A549 (cell line): Measurements from ENCODE around the gene EPDR1. TPM values are rescaled to one million over a fixed set of nuclear protein-coding genes. Genes with fewer than 3 reads are reported as not detected.

Experiments used
- ATAC-seq, 2 experiments: fragments of 200-7000 bp in 1 of 2; fragments of >200 bp in 1 of 2; cut with Nextera tagmentation in 1 of 2; cut with Tn5 transposase in 1 of 2; 3 replicates each; pipeline versions ENCODE4 v1.8.0 to v1.9.1; 2018 to 2020; ENCODE audit warnings: mild to moderate bottlenecking in 1 of 2, moderate library complexity in 1 of 2
- CTCF ChIA-PET: fragments of 300-600 bp; sonication (Branson Sonifier 250); formaldehyde crosslinking; extraction: SDS; loops from one replicate; lab custom pipeline; 2021; ENCODE audit warnings: antibody characterized with exemption, inconsistent platforms; lab: Yijun Ruan, JAX
- POLR2A ChIA-PET: fragments of 350-600 bp; formaldehyde crosslinking; extraction: SDS; loops from one replicate; lab custom pipeline; 2021; ENCODE audit warnings: antibody characterized with exemption, inconsistent platforms; lab: Yijun Ruan, JAX
- DNase-seq, 2 experiments: peaks; one replicate each; pipeline versions ENCODE4 v3.0.0 to v3.0.0-alpha.2; 2011 to 2016; ENCODE audit warnings: low read depth in 1 of 2, low spot score in 1 of 2
- FAIRE-seq: peaks from 2 replicates; lab custom pipeline; 2011; peaks lifted over from hg19 to GRCh38; lab: Jason Lieb, UNC
- H3K27ac ChIP-seq, 2 experiments: fragments of >200 bp; sonication (Bioruptor Twin); formaldehyde crosslinking; 3 replicates each; pipeline ENCODE4 v1.5.1; 2016 to 2017
- H3K4me1 ChIP-seq: fragments of >200 bp; sonication (Bioruptor Twin); formaldehyde crosslinking; 3 replicates; pipeline ENCODE4 v1.6.1; 2016
- H3K4me2 ChIP-seq: fragments of >200 bp; sonication (Bioruptor Twin); formaldehyde crosslinking; 3 replicates; pipeline ENCODE4 v1.6.1; 2016
- H3K4me3 ChIP-seq: fragments of >200 bp; sonication (Bioruptor Twin); formaldehyde crosslinking; 3 replicates; pipeline ENCODE4 v1.5.1; 2016
- H3K9me3 ChIP-seq: fragments of >200 bp; sonication (Bioruptor Twin); formaldehyde crosslinking; 3 replicates; pipeline ENCODE4 v1.6.1; 2016
- BHLHE40 ChIP-seq: IDR thresholded peaks from 2 replicates; pipeline ENCODE4 v1.6.1; 2012; ENCODE audit warnings: low read depth, low read length, inconsistent platforms
- CBX2 ChIP-seq: fragments of 200-600 bp; sonication (generic); IDR thresholded peaks from 2 replicates; pipeline ENCODE4 v1.6.1; 2016; ENCODE audit warnings: low read depth, mild to moderate bottlenecking, borderline replicate concordance
- EHF ChIP-seq: fragments of 250-450 bp; sonication (Bioruptor Pico); IDR thresholded peaks from 2 replicates; pipeline ENCODE4 v1.5.0; 2020; ENCODE audit warnings: mild to moderate bottlenecking
- EHMT2 ChIP-seq: fragments of 200-600 bp; sonication (generic); IDR thresholded peaks from 2 replicates; pipeline ENCODE4 v1.6.1; 2016; ENCODE audit warnings: antibody characterized with exemption, low read depth, mild to moderate bottlenecking, moderate library complexity
- HOXB5 ChIP-seq: fragments of 250-450 bp; sonication (Bioruptor Pico); IDR thresholded peaks from 2 replicates; pipeline ENCODE4 v1.5.0; 2020; ENCODE audit warnings: mild to moderate bottlenecking, moderate library complexity
- JUNB ChIP-seq: fragments of >200 bp; sonication (Bioruptor Twin); formaldehyde crosslinking; IDR thresholded peaks from 2 replicates; pipeline ENCODE4 v1.6.1; 2016
- MAFK ChIP-seq: fragments of 450-650 bp; IDR thresholded peaks from 2 replicates; pipeline ENCODE4 v1.6.1; 2014; ENCODE audit not compliant: partially characterized antibody
- MYC ChIP-seq: IDR thresholded peaks from 2 replicates; pipeline ENCODE4 v1.6.1; 2012; ENCODE audit warnings: mild to moderate bottlenecking, inconsistent platforms, low read length, improper control_type of control experiment, borderline replicate concordance
- NPAS2 ChIP-seq: fragments of 250-450 bp; sonication (Bioruptor Pico); IDR thresholded peaks from 2 replicates; pipeline ENCODE4 v1.8.0; 2022; ENCODE audit warnings: mild to moderate bottlenecking, moderate library complexity, borderline replicate concordance
- PHF8 ChIP-seq: fragments of 200-600 bp; sonication (generic); IDR thresholded peaks from 2 replicates; pipeline ENCODE4 v1.6.1; 2016; ENCODE audit warnings: low read depth, mild to moderate bottlenecking, antibody characterized with exemption, moderate library complexity, borderline replicate concordance
- RAD21 ChIP-seq, 2 experiments: fragments of >200 bp in 1 of 2; sonication (Bioruptor Twin) in 1 of 2; formaldehyde crosslinking in 1 of 2; IDR thresholded peaks in 1 of 2; conservative IDR thresholded peaks in 1 of 2; 2 replicates in 1 of 2; 3 replicates in 1 of 2; pipeline ENCODE4 v1.6.1; 2012 to 2018; ENCODE audit warnings: inconsistent platforms in 1 of 2
- RARB ChIP-seq: fragments of 250-450 bp; sonication (Bioruptor Pico); IDR thresholded peaks from 2 replicates; pipeline ENCODE4 v1.8.0; 2021; ENCODE audit warnings: mild to moderate bottlenecking, moderate library complexity
- RCOR1 ChIP-seq: fragments of 150-350 bp; IDR thresholded peaks from 2 replicates; pipeline ENCODE4 v1.6.1; 2014; ENCODE audit warnings: antibody characterized with exemption, low read length, low read depth
- RNF2 ChIP-seq: fragments of 200-600 bp; sonication (generic); IDR thresholded peaks from 2 replicates; pipeline ENCODE4 v1.6.1; 2016; ENCODE audit warnings: low read depth, mild to moderate bottlenecking, antibody characterized with exemption, moderate library complexity, borderline replicate concordance
- WGBS: methylation state at CpG from one replicate; pipeline ENCODE4 v1.1.6; 2017; ENCODE audit errors: missing lambda C conversion rate; 5-methylcytosine and 5-hydroxymethylcytosine counted together
- polyA plus RNA-seq, 4 experiments: library from polyadenylated mRNA; depleted of rRNA in 3 of 4; stranded (reverse); fragments of >200 nt; fragmentation: RNase III in 1 of 4; extraction: RNeasy Plus Mini Kit Qiagen cat#74134 plus additional on column Dnase treatment in 1 of 4; gene quantifications; 2 replicates in 3 of 4; 3 replicates in 1 of 4; pipeline ENCODE4 v1.2.3, GENCODE V29; 2011 to 2017
- TF ChIP-seq, protein P1 (sequence below): IDR thresholded peaks from 2 replicates; pipeline ENCODE4 v1.6.1; 2012; ENCODE audit warnings: low read depth, borderline replicate concordance
- TF ChIP-seq, protein P2 (sequence below): fragments of >200 bp; sonication (Bioruptor Twin); formaldehyde crosslinking; IDR thresholded peaks from 3 replicates; pipeline ENCODE4 v1.5.1; 2016
- TF ChIP-seq, protein P3 (sequence below): fragments of 200-600 bp; sonication (generic); IDR thresholded peaks from 2 replicates; pipeline ENCODE4 v1.6.1; 2016; ENCODE audit warnings: antibody characterized with exemption, mild to moderate bottlenecking, moderate library complexity
- TF ChIP-seq, protein P4 (sequence below): fragments of 250-450 bp; sonication (Bioruptor Pico); IDR thresholded peaks from 2 replicates; pipeline ENCODE4 v1.5.0; 2021; ENCODE audit warnings: mild to moderate bottlenecking, moderate library complexity, borderline replicate concordance

Gene EPDR1
- polyA plus RNA-seq, 2 of the 4 experiments (the other 2 are of a cell fraction) = 101 to 112 TPM

DNA sequence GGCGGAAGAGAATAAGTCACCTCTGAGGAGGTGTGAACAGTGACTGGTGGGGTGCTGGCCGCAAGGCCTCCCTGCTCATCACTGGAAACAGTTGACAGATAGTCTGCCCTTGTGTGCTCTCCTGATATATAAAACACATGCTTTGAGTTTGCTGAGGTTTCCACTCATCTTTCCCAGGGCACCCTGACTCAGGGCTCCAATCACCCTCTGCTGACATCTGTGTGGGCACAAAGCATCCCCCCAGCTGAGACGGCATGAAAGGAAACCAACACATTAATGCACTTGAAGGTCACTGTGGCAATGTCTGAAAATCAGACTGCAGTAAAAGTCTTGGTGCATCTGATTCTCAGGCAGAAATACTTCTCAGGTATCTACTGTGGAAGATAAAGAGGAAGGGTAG lies 49.8 kb downstream of the EPDR1 start:
- H3K4me1 ChIP-seq = no peaks in the 10 kb centered on the region
- ATAC-seq = no peak
- ChIA-PET POLR2A (no interaction called here), CTCF (interaction anchor here (1.0 kb wide), 1 partner anchor 54 kb away, joined by 3 read pairs; the partner anchor contains the start of gene SFRP4)
- H3K9me3 ChIP-seq = no peaks in the 10 kb centered on the region
- H3K4me3 ChIP-seq = no peak overlapping the region
- 96% methylated on average over 3 of the region's 3 CpGs for WGBS
- DNase-seq = no peak
- no peak overlapping the region for H3K27ac ChIP-seq
- FAIRE-seq = no peak
- H3K4me2 ChIP-seq = no peak overlapping the region
- TF ChIP-seq HOXB5 (CRISPR knock-in tag) = no peak
- no peak for TF ChIP-seq RAD21 (conservative IDR thresholded peaks at IDR 0.05 in 1 of 2, IDR thresholded peaks at IDR 0.05 in 1 of 2)
- no peak for TF ChIP-seq NPAS2
- TF ChIP-seq, protein P1, sequence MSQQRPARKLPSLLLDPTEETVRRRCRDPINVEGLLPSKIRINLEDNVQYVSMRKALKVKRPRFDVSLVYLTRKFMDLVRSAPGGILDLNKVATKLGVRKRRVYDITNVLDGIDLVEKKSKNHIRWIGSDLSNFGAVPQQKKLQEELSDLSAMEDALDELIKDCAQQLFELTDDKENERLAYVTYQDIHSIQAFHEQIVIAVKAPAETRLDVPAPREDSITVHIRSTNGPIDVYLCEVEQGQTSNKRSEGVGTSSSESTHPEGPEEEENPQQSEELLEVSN = no peak
- TF ChIP-seq, protein P2, sequence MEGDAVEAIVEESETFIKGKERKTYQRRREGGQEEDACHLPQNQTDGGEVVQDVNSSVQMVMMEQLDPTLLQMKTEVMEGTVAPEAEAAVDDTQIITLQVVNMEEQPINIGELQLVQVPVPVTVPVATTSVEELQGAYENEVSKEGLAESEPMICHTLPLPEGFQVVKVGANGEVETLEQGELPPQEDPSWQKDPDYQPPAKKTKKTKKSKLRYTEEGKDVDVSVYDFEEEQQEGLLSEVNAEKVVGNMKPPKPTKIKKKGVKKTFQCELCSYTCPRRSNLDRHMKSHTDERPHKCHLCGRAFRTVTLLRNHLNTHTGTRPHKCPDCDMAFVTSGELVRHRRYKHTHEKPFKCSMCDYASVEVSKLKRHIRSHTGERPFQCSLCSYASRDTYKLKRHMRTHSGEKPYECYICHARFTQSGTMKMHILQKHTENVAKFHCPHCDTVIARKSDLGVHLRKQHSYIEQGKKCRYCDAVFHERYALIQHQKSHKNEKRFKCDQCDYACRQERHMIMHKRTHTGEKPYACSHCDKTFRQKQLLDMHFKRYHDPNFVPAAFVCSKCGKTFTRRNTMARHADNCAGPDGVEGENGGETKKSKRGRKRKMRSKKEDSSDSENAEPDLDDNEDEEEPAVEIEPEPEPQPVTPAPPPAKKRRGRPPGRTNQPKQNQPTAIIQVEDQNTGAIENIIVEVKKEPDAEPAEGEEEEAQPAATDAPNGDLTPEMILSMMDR = no peak
- TF ChIP-seq, protein P3, sequence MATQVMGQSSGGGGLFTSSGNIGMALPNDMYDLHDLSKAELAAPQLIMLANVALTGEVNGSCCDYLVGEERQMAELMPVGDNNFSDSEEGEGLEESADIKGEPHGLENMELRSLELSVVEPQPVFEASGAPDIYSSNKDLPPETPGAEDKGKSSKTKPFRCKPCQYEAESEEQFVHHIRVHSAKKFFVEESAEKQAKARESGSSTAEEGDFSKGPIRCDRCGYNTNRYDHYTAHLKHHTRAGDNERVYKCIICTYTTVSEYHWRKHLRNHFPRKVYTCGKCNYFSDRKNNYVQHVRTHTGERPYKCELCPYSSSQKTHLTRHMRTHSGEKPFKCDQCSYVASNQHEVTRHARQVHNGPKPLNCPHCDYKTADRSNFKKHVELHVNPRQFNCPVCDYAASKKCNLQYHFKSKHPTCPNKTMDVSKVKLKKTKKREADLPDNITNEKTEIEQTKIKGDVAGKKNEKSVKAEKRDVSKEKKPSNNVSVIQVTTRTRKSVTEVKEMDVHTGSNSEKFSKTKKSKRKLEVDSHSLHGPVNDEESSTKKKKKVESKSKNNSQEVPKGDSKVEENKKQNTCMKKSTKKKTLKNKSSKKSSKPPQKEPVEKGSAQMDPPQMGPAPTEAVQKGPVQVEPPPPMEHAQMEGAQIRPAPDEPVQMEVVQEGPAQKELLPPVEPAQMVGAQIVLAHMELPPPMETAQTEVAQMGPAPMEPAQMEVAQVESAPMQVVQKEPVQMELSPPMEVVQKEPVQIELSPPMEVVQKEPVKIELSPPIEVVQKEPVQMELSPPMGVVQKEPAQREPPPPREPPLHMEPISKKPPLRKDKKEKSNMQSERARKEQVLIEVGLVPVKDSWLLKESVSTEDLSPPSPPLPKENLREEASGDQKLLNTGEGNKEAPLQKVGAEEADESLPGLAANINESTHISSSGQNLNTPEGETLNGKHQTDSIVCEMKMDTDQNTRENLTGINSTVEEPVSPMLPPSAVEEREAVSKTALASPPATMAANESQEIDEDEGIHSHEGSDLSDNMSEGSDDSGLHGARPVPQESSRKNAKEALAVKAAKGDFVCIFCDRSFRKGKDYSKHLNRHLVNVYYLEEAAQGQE = no peak
- no peak for TF ChIP-seq PHF8
- TF ChIP-seq, protein P4, sequence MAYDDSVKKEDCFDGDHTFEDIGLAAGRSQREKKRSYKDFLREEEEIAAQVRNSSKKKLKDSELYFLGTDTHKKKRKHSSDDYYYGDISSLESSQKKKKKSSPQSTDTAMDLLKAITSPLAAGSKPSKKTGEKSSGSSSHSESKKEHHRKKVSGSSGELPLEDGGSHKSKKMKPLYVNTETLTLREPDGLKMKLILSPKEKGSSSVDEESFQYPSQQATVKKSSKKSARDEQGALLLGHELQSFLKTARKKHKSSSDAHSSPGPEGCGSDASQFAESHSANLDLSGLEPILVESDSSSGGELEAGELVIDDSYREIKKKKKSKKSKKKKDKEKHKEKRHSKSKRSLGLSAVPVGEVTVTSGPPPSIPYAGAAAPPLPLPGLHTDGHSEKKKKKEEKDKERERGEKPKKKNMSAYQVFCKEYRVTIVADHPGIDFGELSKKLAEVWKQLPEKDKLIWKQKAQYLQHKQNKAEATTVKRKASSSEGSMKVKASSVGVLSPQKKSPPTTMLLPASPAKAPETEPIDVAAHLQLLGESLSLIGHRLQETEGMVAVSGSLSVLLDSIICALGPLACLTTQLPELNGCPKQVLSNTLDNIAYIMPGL = no peak
- TF ChIP-seq MAFK = no peak
- no peak for TF ChIP-seq CBX2

DNA sequence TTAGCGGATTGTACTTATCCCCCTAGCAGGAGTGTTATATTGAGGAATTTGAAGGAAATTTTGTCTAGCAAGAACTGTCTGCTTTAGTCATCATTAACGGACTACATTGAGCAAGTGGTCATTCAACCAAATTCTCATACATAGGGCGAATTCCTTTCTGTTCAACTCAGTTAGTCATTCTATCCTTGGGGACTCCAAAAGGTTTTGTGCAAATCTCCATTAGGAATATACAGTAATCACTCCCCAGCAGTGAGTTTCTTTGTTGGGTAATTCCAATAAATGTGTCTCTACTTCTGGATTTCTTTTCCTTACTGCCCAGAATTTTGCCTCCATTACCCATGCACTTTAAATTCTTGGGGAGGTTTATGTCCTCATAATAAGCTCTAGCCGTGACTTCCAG lies 51.1 kb downstream of the EPDR1 start:
- ATAC-seq = no peak
- H3K9me3 ChIP-seq = no peaks in the 10 kb centered on the region
- WGBS = 81% methylated on average over 4 of the region's 4 CpGs
- no peak overlapping the region for H3K27ac ChIP-seq
- POLR2A ChIA-PET = no interaction called here
- CTCF ChIA-PET = interaction anchor here (1.0 kb wide), 1 partner anchor 9 kb away, joined by 6 read pairs; no protein-coding TSS in a partner anchor
- FAIRE-seq = no peak
- TF ChIP-seq EHF (CRISPR knock-in tag) (no peak), RCOR1 (no peak)
- no peak for DNase-seq
- H3K4me2 ChIP-seq = no peak overlapping the region
- H3K4me3 ChIP-seq = no peak overlapping the region
- no peaks in the 10 kb centered on the region for H3K4me1 ChIP-seq

DNA sequence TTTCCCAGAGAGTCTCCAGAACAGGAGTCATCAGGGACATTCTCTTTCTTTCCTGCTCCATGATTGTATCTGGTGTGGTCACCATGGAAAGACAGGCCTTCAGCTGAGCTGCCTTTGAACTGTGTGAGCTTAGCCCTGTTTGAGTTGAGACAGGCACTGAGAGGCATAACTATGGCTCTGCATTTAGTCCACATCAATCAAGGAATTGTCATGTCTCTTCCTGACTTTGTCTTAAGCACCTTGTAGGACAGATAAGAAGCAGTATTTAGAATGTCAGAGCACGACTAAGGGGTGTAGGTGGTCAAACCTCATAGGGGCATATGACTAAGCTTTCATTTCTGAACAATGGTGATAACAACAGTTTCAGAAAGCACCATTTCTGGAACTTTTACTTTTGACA lies 53.5 kb downstream of the EPDR1 start:
- WGBS = 0% methylated on average over 1 of the region's 1 CpG
- Histone ChIP-seq H3K4me2 (no peak overlapping the region), H3K4me3 (no peak overlapping the region), H3K27ac (no peak overlapping the region), H3K4me1 (peaks cover 9% of the 10 kb centered on the region; the same call in 2 of the 3 replicates), H3K9me3 (no peaks in the 10 kb centered on the region)
- no peak for ATAC-seq
- FAIRE-seq = no peak
- CTCF ChIA-PET = interaction anchor here (1.2 to 2.8 kb wide), 3 partner anchors 54 to 362 kb away, joined by 3 to 8 read pairs (median 5); partner anchors contain the start of genes EPDR1 and SFRP4
- POLR2A ChIA-PET = no interaction called here
- DNase-seq = no peak
- TF ChIP-seq, protein P4 = no peak
- TF ChIP-seq RARB (CRISPR knock-in tag) (no peak), JUNB (no peak), MYC (no peak), BHLHE40 (no peak), RNF2 (no peak), EHMT2 (no peak)
- TF ChIP-seq, protein P3 = no peak
